HCT116 (cell line): ENCODE measurements around the gene UPF3A. TPM values are rescaled to one million over a fixed set of nuclear protein-coding genes. Genes with fewer than 3 reads are reported as not detected.

Source experiments
- ATAC-seq: fragments of 200-7000 bp; cut with Tn5 transposase; 2 replicates; pipeline ENCODE4 v1.9.1; 2020; ENCODE audit warnings: mild to moderate bottlenecking, moderate library complexity
- BruUV-seq: library from RNA; stranded (reverse); fragments of 400-500 nt; replicated peaks from 2 replicates; lab custom pipeline; 2021; lab: Mats Ljungman, UMichigan
- CTCF ChIA-PET: fragments of 300-600 bp; sonication (Branson Sonifier 250); formaldehyde crosslinking; loops from one replicate; lab custom pipeline; 2021; ENCODE audit warnings: antibody characterized with exemption; lab: Charles Lee
- POLR2A ChIA-PET: fragments of 300-600, 350-600 bp; sonication (Branson Sonifier 250); formaldehyde crosslinking; loops from one replicate; lab custom pipeline; 2021; ENCODE audit warnings: antibody characterized with exemption; lab: Charles Lee
- RAD21 ChIA-PET, 2 experiments: fragments of 300-600 bp; sonication (Branson Sonifier 250); formaldehyde crosslinking; loops; one replicate each; lab custom pipeline; 2023; ENCODE audit warnings: low total read pairs in 2 of 2; ENCODE audit not compliant: uncharacterized antibody in 2 of 2, unreplicated experiment in 2 of 2, low non-redundant PET in 1 of 2; lab: Charles Lee
- DNase-seq: peaks from one replicate; pipeline ENCODE4 v3.0.0-alpha.2; 2010; ENCODE audit warnings: low read depth, low spot score
- H2AFZ ChIP-seq: fragments of 200-600 bp; shearing (Covaris generic), sonication (generic); 2 replicates; pipeline ENCODE4 v1.6.1; 2017; ENCODE audit warnings: low read depth, mixed run types, mixed read lengths, antibody characterized with exemption, low read length; ENCODE audit not compliant: poor library complexity, severe bottlenecking
- H3K27ac ChIP-seq: 2 replicates; pipeline ENCODE4 v1.5.1; 2012; ENCODE audit warnings: low read depth, low read length
- H3K27me3 ChIP-seq: fragments of 200-600 bp; sonication (generic); 2 replicates; pipeline ENCODE4 v1.6.1; 2016; ENCODE audit warnings: mixed run types, low read length, mixed read lengths; ENCODE audit not compliant: insufficient read depth
- H3K36me3 ChIP-seq, 2 experiments: fragments of 200-500 bp in 1 of 2; fragments of 200-600 bp in 1 of 2; sonication (Bioruptor generic) in 1 of 2; sonication (generic) in 1 of 2; 2 replicates each; pipeline versions ENCODE4 v1.5.1 to v1.6.1; 2014 to 2016; ENCODE audit warnings: low read length in 2 of 2, inconsistent platforms in 1 of 2, mixed read lengths in 1 of 2, mixed run types in 1 of 2; ENCODE audit not compliant: insufficient read depth in 2 of 2, control insufficient read depth in 1 of 2
- H3K4me1 ChIP-seq, 2 experiments: fragments of 200-600 bp in 1 of 2; sonication (generic) in 1 of 2; 2 replicates each; pipeline versions ENCODE4 v1.5.1 to v1.6.1; 2012 to 2017; ENCODE audit warnings: low read length in 2 of 2, inconsistent platforms in 1 of 2, mild to moderate bottlenecking in 1 of 2, mixed read lengths in 1 of 2, mixed run types in 1 of 2, moderate library complexity in 1 of 2; ENCODE audit not compliant: insufficient read depth in 2 of 2, control insufficient read depth in 1 of 2
- H3K4me2 ChIP-seq: fragments of 200-600 bp; sonication (generic); 2 replicates; pipeline ENCODE4 v1.6.1; 2017; ENCODE audit warnings: mixed run types, low read length, mixed read lengths
- H3K4me3 ChIP-seq, 2 experiments: fragments of 200-600 bp in 1 of 2; sonication (generic) in 1 of 2; replicated peaks in 1 of 2; 2 replicates each; pipeline ENCODE4 v1.5.1; 2011 to 2016; ENCODE audit warnings: low read length in 2 of 2, control low read depth in 1 of 2, low read depth in 1 of 2, mild to moderate bottlenecking in 1 of 2, mixed read lengths in 1 of 2, mixed run types in 1 of 2
- H3K79me2 ChIP-seq: fragments of 200-600 bp; sonication (generic); 2 replicates; pipeline ENCODE4 v1.6.1; 2017; ENCODE audit warnings: mild to moderate bottlenecking, mixed run types, low read length, moderate library complexity, mixed read lengths; ENCODE audit not compliant: insufficient read depth
- H3K9ac ChIP-seq: fragments of 200-600 bp; sonication (generic); 2 replicates; pipeline ENCODE4 v1.6.1; 2016; ENCODE audit warnings: low read length, mixed read lengths
- H3K9me2 ChIP-seq: fragments of 200-600 bp; sonication (generic), shearing (Covaris generic); 2 replicates; pipeline ENCODE4 v1.6.1; 2017; ENCODE audit warnings: mixed run types, mild to moderate bottlenecking, moderate library complexity; ENCODE audit not compliant: insufficient read depth
- H3K9me3 ChIP-seq, 2 experiments: fragments of 200-500 bp in 1 of 2; fragments of 200-600 bp in 1 of 2; sonication (Bioruptor generic) in 1 of 2; sonication (generic) in 1 of 2; 2 replicates each; pipeline ENCODE4 v1.6.1; 2014 to 2017; ENCODE audit warnings: low read length in 2 of 2, mixed read lengths in 2 of 2, inconsistent platforms in 1 of 2, low read depth in 1 of 2, mild to moderate bottlenecking in 1 of 2, mixed run types in 1 of 2, moderate library complexity in 1 of 2; ENCODE audit not compliant: control insufficient read depth in 1 of 2, insufficient read depth in 1 of 2
- H4K20me1 ChIP-seq: fragments of 200-600 bp; sonication (generic), shearing (Covaris generic); 2 replicates; pipeline ENCODE4 v1.6.1; 2017; ENCODE audit warnings: mixed run types, mild to moderate bottlenecking, moderate library complexity; ENCODE audit not compliant: insufficient read depth
- CBX3 ChIP-seq: IDR thresholded peaks from 2 replicates; pipeline ENCODE4 v1.6.1; 2012; ENCODE audit warnings: low read depth
- CEBPB ChIP-seq: IDR thresholded peaks from 2 replicates; pipeline ENCODE4 v1.6.1; 2012; ENCODE audit warnings: low read depth
- CTCF ChIP-seq, 3 experiments: fragments of 200-600 bp in 1 of 3; sonication (generic) in 1 of 3; IDR thresholded peaks in 2 of 3; conservative IDR thresholded peaks in 1 of 3; 2 replicates each; pipeline ENCODE4 v1.5.1; 2012 to 2017; ENCODE audit warnings: low read depth in 2 of 3, low read length in 2 of 3, antibody characterized with exemption in 1 of 3, borderline replicate concordance in 1 of 3, control low read depth in 1 of 3, mild to moderate bottlenecking in 1 of 3, mixed read lengths in 1 of 3, mixed run types in 1 of 3, moderate library complexity in 1 of 3; ENCODE audit not compliant: insufficient read depth in 1 of 3
- ELF1 ChIP-seq: IDR thresholded peaks from 2 replicates; pipeline ENCODE4 v1.6.1; 2012; ENCODE audit warnings: low read depth, borderline replicate concordance
- EZH2phosphoT487 ChIP-seq: fragments of 200-600 bp; IDR thresholded peaks from 2 replicates; pipeline ENCODE4 v1.6.1; 2018; ENCODE audit warnings: antibody characterized with exemption, borderline replicate concordance
- MAX ChIP-seq: IDR thresholded peaks from 2 replicates; pipeline ENCODE4 v1.6.1; 2012
- POLR2A ChIP-seq: IDR thresholded peaks from 2 replicates; pipeline ENCODE4 v1.7.0; 2011; ENCODE audit warnings: borderline replicate concordance; ENCODE audit not compliant: insufficient read depth, insufficient read length; ENCODE audit errors: extremely low read depth
- RAD21 ChIP-seq: IDR thresholded peaks from 2 replicates; pipeline ENCODE4 v1.6.1; 2012; ENCODE audit warnings: low read depth, mild to moderate bottlenecking
- SIN3A ChIP-seq: IDR thresholded peaks from 2 replicates; pipeline ENCODE4 v1.6.1; 2012; ENCODE audit warnings: low read depth
- SRF ChIP-seq: IDR thresholded peaks from 2 replicates; pipeline ENCODE4 v1.6.1; 2012; ENCODE audit warnings: low read depth
- YY1 ChIP-seq: IDR thresholded peaks from 2 replicates; pipeline ENCODE4 v1.6.1; 2011; ENCODE audit warnings: low read length, low read depth, moderate library complexity, mild to moderate bottlenecking; ENCODE audit not compliant: insufficient replicate concordance; ENCODE audit errors: extremely low read depth
- ZFX ChIP-seq: fragments of 450-650 bp; IDR thresholded peaks from 2 replicates; pipeline ENCODE4 v1.6.1; 2017
- intact Hi-C: fragments of 100-400 bp; cut with micrococcal nuclease; formaldehyde crosslinking; loops from 2 replicates; pipeline ENCODE4 v1.10.0; 2022
- total RNA-seq: library from RNA; stranded (reverse); gene quantifications from one replicate; pipeline ENCODE4 v1.2.1, GENCODE V29; 2021; ENCODE audit not compliant: unreplicated experiment

UPF3A gene
- total RNA-seq, 1 experiment from 2014 or later = 31.8 TPM

- CTCF ChIA-PET = interaction anchor here (0.6 kb wide), 1 partner anchor 810 kb away, joined by 3 read pairs; no protein-coding TSS in a partner anchor
- Histone ChIP-seq H3K79me2 (0 out of 2 replicates have a peak, but pooled peaks cover 2% of the 10 kb centered on the region), H3K4me1 (no peaks in the 10 kb centered on the region), H3K9me2 (no peaks in the 10 kb centered on the region), H3K9me3 (no peaks in the 10 kb centered on the region), H3K27me3 (no peaks in the 10 kb centered on the region), H2AFZ (no peak overlapping the region), H3K9ac (no peak overlapping the region), H3K4me2 (no peak overlapping the region), H3K27ac (no peak overlapping the region), H3K36me3 (peaks cover 41 to 65% of the 10 kb centered on the region in 2 experiments), H3K4me3 (no peak overlapping the region), H4K20me1 (0 out of 2 replicates have a peak, but pooled peaks cover 2% of the 10 kb centered on the region)
- BruUV-seq = no TSS peak
- ATAC-seq = no peak
- intact Hi-C loops = no loop called here
- TF ChIP-seq POLR2A = no peak
- no peak for TF ChIP-seq CEBPB
- no peak for TF ChIP-seq SIN3A
- no peak for TF ChIP-seq ZFX
- no peak for TF ChIP-seq ELF1
- TF ChIP-seq RAD21 = no peak
- TF ChIP-seq CBX3 = no peak
- no peak for TF ChIP-seq SRF
- no peak for TF ChIP-seq CTCF (IDR thresholded peaks at IDR 0.05 in 2 of 3, conservative IDR thresholded peaks at IDR 0.05 in 1 of 3; ENCODE audit: borderline replicate concordance in 1 of 3, insufficient read depth in 1 of 3, low read depth in 2 of 3, low read length in 2 of 3)
- no peak for TF ChIP-seq MAX
- TF ChIP-seq EZH2phosphoT487 = no peak
- TF ChIP-seq YY1 = no peak
- RAD21 ChIA-PET = no interaction called here
- no peak for DNase-seq
- POLR2A ChIA-PET = no interaction called here
Measured at GRCh38 chr13:114258589-114258988, 22.8 kb upstream of the UPF3A start.
